Spinal cord (tissue), 10 donors: ENCODE results near the gene HERC5. TPM values are rescaled to one million over a fixed set of nuclear protein-coding genes. Genes with fewer than 3 reads are reported as not detected.
A peak's percentile ranks its signal among the peaks of the same experiment; 100 is the strongest.
"Not testable (repeated sequence)": the region's sequence is repeated elsewhere in the genome, so short reads cannot be mapped to it uniquely, and the experiment has no call there.

Source experiments
- DNase-seq, 6 donors: peaks; one replicate each; pipeline versions ENCODE4 v3.0.0 to v3.0.0-alpha.2; 2013 to 2015; ENCODE audit warnings: low spot score in 6 of 6, low read depth in 4 of 6
- H3K27ac ChIP-seq: one replicate; pipeline ENCODE4 v1.5.1; 2013; ENCODE audit warnings: low read depth, low read length, control low read depth
- H3K27me3 ChIP-seq: one replicate; pipeline ENCODE4 v1.6.1; 2013; ENCODE audit warnings: low read length; ENCODE audit not compliant: control insufficient read depth, insufficient read depth
- H3K36me3 ChIP-seq: one replicate; pipeline ENCODE4 v1.6.1; 2013; ENCODE audit warnings: low read length; ENCODE audit not compliant: control insufficient read depth, insufficient read depth
- H3K4me1 ChIP-seq: one replicate; pipeline ENCODE4 v1.6.1; 2013; ENCODE audit warnings: low read length; ENCODE audit not compliant: control insufficient read depth, insufficient read depth
- H3K4me3 ChIP-seq: one replicate; pipeline ENCODE4 v1.5.1; 2013; ENCODE audit warnings: low read depth, low read length, control low read depth
- H3K9me3 ChIP-seq: one replicate; pipeline ENCODE4 v1.6.1; 2013; ENCODE audit warnings: low read length; ENCODE audit not compliant: control insufficient read depth, insufficient read depth
- WGBS: methylation state at CpG from one replicate; pipeline ENCODE4 v1.1.5; 2013; ENCODE audit warnings: missing lambda C conversion rate; ENCODE audit not compliant: insufficient coverage; 5-methylcytosine and 5-hydroxymethylcytosine counted together
- polyA plus RNA-seq, 2 donors: library from polyadenylated mRNA; unstranded; fragments of 120-200 nt; gene quantifications; one replicate each; pipeline ENCODE4 v1.2.1, GENCODE V29; 2013; ENCODE audit not compliant: insufficient read length in 2 of 2
- total RNA-seq, 2 donors: library from RNA; depleted of rRNA in 1 of 2; stranded (reverse); fragments of 120-200 nt in 1 of 2; fragments of >200 nt in 1 of 2; gene quantifications; one replicate each; pipeline versions ENCODE4 v1.2.3 to v1.2.4, GENCODE V29; 2013 to 2014
- donor health status: healthy.

HERC5 gene
- total and polyA plus RNA-seq, 4 donors, result 2.8 to 6.8 (median 4.8) TPM

DNA sequence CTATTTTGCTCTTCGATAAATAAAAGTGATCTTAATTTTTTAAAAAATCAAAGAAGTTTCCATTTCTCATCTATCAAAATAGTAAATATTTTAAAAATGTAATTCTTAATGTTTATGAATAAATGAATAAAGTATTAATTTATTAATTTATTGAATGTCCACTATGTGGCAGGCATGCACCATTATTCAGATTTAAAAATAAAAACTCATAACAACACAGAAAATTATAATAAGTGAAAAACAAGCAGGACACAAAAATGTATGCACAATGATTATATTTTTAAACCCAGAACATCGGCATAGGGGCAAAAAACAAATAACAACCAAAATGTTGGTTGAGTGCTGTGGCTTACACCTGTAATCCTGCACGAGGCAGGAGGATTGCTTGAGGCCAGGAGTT, 71.9 kb downstream of the HERC5 start:
- Histone ChIP-seq H3K4me1 (no peaks in the 10 kb centered on the region), H3K27ac (no peak overlapping the region), H3K4me3 (no peak overlapping the region), H3K36me3 (no peaks in the 10 kb centered on the region), H3K27me3 (no peaks in the 10 kb centered on the region), H3K9me3 (no peaks in the 10 kb centered on the region)
- DNase-seq, result peak in 1 of 6 donors; percentile 25
- WGBS, result 100% methylated on average over 1 of the region's 3 CpGs

DNA sequence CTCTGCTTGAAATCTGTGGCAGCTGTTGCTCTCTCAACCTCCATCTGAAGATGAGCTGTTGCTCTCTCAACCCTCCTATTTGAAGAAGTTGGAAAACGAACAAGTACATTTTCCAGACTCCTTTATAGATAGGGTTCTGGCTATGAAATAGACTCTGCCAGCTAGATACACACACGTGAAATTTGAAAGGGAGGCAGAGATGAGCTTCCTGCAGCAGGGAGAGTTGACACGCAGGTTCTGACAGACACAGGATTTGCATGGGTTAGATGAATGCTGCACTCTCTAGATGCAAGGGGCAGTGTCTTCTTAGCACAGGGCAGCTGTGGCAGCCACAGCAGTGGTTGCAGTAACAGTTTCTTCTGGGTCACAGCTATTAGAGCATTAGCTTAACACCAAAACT, 74.6 kb downstream of the HERC5 start:
- no peaks in the 10 kb centered on the region for H3K9me3 ChIP-seq
- H3K27me3 ChIP-seq, result no peaks in the 10 kb centered on the region
- no peaks in the 10 kb centered on the region for H3K4me1 ChIP-seq
- 75% methylated on average over 2 of the region's 3 CpGs for WGBS
- DNase-seq, result no peak
- no peak overlapping the region for H3K4me3 ChIP-seq
- no peak overlapping the region for H3K27ac ChIP-seq
- no peaks in the 10 kb centered on the region for H3K36me3 ChIP-seq

DNA sequence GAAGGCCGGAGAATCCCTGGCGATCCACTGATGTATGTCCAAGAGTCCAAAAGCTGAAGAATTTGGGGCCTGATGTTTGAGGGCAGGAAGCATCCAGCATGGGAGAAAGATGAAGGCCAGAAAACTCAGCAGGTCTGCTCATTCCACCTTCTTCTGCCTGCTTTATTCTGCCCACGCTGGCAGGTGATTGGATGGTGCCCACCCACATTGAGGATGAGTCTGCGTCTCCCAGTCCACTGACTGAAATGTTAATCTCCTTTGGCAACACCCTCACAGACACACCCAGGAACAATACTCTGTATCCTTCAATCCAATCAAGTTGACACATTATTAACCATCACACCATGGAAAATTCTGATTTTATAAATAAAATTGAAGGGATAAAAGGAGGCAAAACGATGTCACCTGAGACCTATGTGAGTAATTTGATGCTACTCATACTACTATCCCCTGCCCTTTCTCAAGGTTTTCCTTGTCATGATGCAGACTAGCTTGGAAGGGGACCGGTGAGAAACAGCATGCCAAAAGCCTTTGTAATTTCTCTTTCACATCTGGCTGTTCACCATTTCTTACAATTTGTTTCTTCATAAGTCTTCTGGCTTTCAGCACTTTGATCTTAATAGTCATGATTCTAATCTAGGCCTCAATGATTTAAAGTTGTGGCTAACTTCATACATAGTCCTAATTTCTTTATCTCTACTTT, 76.3 kb downstream of the HERC5 start:
- no peak for DNase-seq
- Histone ChIP-seq H3K9me3 (no peaks in the 10 kb centered on the region), H3K4me1 (no peaks in the 10 kb centered on the region), H3K27me3 (no peaks in the 10 kb centered on the region), H3K36me3 (no peaks in the 10 kb centered on the region), H3K4me3 (no peak overlapping the region), H3K27ac (no peak overlapping the region)
- WGBS, result 94% methylated on average over 5 of the region's 6 CpGs

DNA sequence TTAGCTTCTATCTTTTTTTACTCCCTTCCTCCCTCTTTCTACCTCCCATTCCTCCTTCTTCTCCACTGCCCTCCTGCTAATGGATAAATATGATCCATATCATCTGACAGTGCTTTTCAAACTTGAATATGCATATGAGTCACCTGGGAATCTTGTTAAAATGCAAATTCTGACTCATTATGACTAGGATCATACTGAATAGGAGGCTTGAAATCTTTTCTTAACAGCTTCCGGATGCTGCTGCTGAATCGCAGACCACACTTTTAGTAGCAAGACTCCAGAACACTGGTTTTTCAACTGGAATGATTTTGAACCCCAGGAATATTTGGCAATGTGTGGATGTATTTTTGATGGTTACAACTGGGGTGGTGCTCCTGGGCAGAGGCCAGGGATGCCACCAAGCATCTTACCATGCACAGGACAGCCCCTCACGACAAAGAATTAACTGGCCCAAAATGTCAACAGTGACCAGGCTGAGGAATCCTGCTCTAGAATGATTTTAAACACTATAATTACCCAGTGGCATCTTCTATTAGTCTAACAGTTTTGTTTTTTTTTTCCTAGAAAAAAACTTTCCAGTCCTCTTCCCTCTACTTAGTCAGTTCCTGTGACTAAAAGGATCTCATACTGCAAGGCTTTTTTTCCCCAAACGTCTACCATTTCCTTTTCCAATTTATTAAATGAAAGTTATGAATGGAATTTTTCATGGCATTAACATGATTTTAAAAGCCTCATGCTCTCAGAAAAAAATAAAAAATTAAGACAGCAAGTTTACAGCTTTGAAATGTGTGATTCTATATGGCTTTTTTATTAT, 77.2 kb downstream of the HERC5 start:
- no peaks in the 10 kb centered on the region for H3K9me3 ChIP-seq
- no peak overlapping the region for H3K4me3 ChIP-seq
- no peaks in the 10 kb centered on the region for H3K36me3 ChIP-seq
- no peaks in the 10 kb centered on the region for H3K27me3 ChIP-seq
- DNase-seq, result no peak
- WGBS, result 44% methylated on average over 1 of the region's 4 CpGs
- no peaks in the 10 kb centered on the region for H3K4me1 ChIP-seq
- H3K27ac ChIP-seq, result no peak overlapping the region

DNA sequence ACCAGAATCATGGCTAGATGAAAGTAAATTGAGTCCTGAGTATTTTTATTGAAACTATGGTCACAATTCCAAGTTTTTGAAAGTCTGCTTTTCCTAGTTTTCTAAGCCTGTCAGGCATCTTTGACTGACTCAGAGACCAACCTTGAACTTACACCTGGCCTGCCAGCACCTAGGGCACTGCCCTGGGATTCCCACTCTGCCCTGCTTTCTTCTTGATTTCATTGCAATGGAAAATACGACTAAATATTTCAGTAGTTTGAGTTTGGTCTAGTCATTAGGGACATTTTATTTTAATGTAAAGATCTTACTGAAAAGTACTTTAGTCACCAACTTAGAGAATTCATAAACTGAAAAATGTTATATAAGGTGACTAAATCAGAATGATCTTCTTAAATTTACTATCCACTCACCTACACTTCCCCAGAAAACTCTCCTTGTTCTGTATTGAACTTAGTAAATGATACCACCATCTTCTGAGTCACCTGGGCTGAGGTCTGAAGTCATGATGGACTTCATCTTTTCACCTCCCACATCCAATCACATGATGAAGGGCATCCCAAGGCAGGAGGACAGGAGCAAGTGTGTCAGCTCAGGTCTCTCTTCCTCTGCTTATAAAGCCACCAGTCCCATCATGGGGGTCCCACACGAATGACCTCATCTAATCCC, 78.3 kb downstream of the HERC5 start:
- Histone ChIP-seq H3K9me3 (no peaks in the 10 kb centered on the region), H3K27me3 (no peaks in the 10 kb centered on the region), H3K4me3 (no peak overlapping the region), H3K36me3 (no peaks in the 10 kb centered on the region), H3K4me1 (no peaks in the 10 kb centered on the region), H3K27ac (no peak overlapping the region)
- DNase-seq, result no peak
- 100% methylated on average over 1 of the region's 2 CpGs for WGBS

DNA sequence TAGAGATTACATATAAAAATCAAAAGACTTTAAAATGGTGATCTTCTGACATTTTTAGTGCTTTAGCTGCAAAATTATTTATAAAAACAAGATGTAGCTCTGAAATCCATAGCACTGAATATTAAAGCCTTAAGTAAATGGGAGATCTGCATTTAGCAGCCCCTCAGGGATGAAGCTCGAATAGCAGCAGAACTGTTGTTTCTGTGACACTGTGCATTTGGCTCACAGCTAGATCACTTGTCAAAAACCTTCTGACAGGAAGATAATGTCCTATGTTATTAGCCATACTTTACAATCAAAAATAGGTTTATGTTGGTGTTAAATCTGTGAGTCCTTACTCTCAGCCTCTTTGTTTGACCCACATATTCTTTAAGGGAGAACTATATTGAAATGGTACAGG, 80.8 kb downstream of the HERC5 start:
- Histone ChIP-seq H3K27me3 (no peaks in the 10 kb centered on the region), H3K4me1 (no peaks in the 10 kb centered on the region), H3K36me3 (no peaks in the 10 kb centered on the region), H3K4me3 (no peak overlapping the region), H3K9me3 (no peaks in the 10 kb centered on the region), H3K27ac (no peak overlapping the region)
- DNase-seq, result no peak
- WGBS, result no CpG with 5 or more reads among the region's 1 CpG

DNA sequence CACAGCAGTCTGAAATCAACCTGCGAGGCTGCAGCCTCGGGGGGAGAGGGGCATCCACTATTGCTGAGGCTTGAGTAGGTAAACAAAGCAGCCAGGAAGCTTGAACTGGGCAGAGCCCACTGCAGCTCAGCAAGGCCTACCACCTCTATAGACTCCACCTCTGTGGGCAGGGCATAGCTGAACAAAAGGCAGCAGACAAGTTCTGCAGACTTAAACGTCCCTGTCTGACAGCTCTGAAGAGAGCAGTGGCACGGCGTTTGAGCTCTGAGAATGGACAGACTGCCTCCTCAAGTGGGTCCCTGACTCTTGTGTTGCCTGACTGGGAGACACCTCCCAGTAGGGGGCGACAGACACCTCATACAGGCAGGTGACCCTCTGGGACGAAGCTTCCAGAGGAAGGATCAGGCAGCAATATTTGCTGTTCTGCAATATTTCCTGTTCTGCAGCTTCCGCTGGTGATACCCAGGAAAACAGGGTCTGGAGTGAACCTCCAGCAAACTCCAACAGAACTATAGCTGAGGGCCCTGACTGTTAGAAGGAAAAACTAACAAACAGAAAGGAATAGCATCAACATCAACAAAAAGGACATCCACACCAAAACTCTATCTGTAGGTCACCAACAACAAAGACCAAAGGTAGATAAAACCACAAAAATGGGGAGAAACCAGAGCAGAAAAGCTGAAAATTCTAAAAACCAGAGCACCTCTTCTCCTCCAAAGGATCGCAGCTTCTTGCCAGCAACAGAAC, 82.6 kb downstream of the HERC5 start:
- WGBS, result 40% methylated on average over 7 of the region's 9 CpGs
- DNase-seq, H3K4me3 ChIP-seq, H3K27ac ChIP-seq, H3K36me3 ChIP-seq, H3K9me3 ChIP-seq, H3K4me1 ChIP-seq, H3K27me3 ChIP-seq: not testable (repeated sequence)

DNA sequence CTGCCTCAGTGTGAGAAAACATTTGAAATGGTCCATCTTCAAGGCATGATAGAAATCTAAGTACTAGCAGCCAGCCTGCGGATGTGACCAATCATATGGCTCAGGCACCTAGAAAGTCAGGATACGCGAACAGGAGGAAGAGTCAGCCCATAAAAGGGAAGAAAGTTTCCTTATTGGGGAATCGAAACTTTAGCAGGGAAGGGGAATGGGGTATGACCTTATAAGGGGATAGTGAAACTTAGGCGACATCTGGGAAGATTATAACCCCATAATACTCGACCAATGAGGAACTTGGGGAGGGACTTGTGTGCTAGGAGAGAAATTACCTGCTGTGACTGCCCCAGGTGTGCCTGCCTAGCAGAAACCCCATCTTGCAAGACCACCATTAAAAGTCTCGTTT, 92.9 kb downstream of the HERC5 start:
- DNase-seq, result no peak
- 100% methylated on average over 3 of the region's 7 CpGs for WGBS
- no peaks in the 10 kb centered on the region for H3K9me3 ChIP-seq
- H3K4me1 ChIP-seq, result no peaks in the 10 kb centered on the region
- H3K36me3 ChIP-seq, result no peaks in the 10 kb centered on the region
- H3K4me3 ChIP-seq, result no peak overlapping the region
- H3K27me3 ChIP-seq, result no peaks in the 10 kb centered on the region
- no peak overlapping the region for H3K27ac ChIP-seq
